ENCODE results near the gene ZNF22. TPM values are rescaled to one million over a fixed set of nuclear protein-coding genes. Genes with fewer than 3 reads are reported as not detected.

The ZNF22 gene
- total and polyA plus RNA-seq, 2 of the 8 experiments (the other 6 are each of a cell fraction or from before 2014, with no cell fraction given), result 18.2 to 45.2 TPM

- H3K23me2 ChIP-seq (ENCODE audit: low read depth, low read length), result no peaks in the 10 kb centered on the region
- no peak for FAIRE-seq
- H2BK5ac ChIP-seq (ENCODE audit: low read depth, low read length), result no peak overlapping the region; the same call in 1 of the 2 replicates
- H2BK120ac ChIP-seq (replicated peaks; ENCODE audit: low read depth, low read length), result no peak overlapping the region
- H3K56ac ChIP-seq (replicated peaks; ENCODE audit: insufficient read length, low read depth, low read length), result no peak overlapping the region
- WGBS, 2 experiments (ENCODE audit: extremely low coverage in 1 of 2, insufficient coverage in 1 of 2, insufficient read length in 1 of 2, insufficient replicate concordance in 2 of 2, low coverage in 1 of 2, low lambda C conversion rate in 2 of 2, missing lambda C conversion rate in 1 of 2), result 92% methylated on average over 10 of the region's 11 CpGs; no CpG with 5 or more reads in 1 of the 2 experiments
- H3K4ac ChIP-seq (replicated peaks; ENCODE audit: insufficient read length, low read depth, low read length), result no peak overlapping the region
- 0 out of 2 replicates have a peak overlapping the region, but pooled peaks have one; percentile 53 for H2BK12ac ChIP-seq (ENCODE audit: low read depth, low read length)
- H3K36me3 ChIP-seq (ENCODE audit: control insufficient read depth in 2 of 4, insufficient read depth in 4 of 4, low read length in 3 of 4), result peaks cover 0 to 3% (median 1%) of the 10 kb centered on the region in 4 experiments; a peak in 1 of 8 replicates
- H2BK15ac ChIP-seq (ENCODE audit: low read length), result no peak overlapping the region
- peaks cover 5 to 39% (median 22%) of the 10 kb centered on the region in 4 experiments; a peak in 6 of 7 replicates for H3K4me1 ChIP-seq (replicated peaks in 1 of 4; ENCODE audit: control insufficient read depth in 3 of 4, insufficient read depth in 4 of 4, low read length in 3 of 4)
- H3K4me3 ChIP-seq (ENCODE audit: extremely low read depth in 1 of 4, insufficient read depth in 2 of 4, low read depth in 3 of 4, low read length in 4 of 4), result no peak overlapping the region
- no peak for DNase-seq (ENCODE audit: low read depth in 1 of 2, low spot score in 2 of 2)
- no peak overlapping the region for H4K91ac ChIP-seq (replicated peaks; ENCODE audit: insufficient read length, low read length)
- H3K14ac ChIP-seq (ENCODE audit: insufficient read length), result no peak overlapping the region
- no peak overlapping the region for H3K4me2 ChIP-seq (ENCODE audit: insufficient read depth in 1 of 2, low read depth in 2 of 2, low read length in 2 of 2)
- no peaks in the 10 kb centered on the region for H4K20me1 ChIP-seq (replicated peaks in 1 of 2; ENCODE audit: control insufficient read depth in 1 of 2, insufficient read depth in 2 of 2, low read length in 2 of 2)
- H2AFZ ChIP-seq (ENCODE audit: low read length), result no peak overlapping the region
- POLR2A ChIA-PET (ENCODE audit: partially characterized antibody), result interaction anchor here (1.1 to 1.8 kb wide), 3 partner anchors 12 to 16 kb away, joined by 4 to 5 read pairs (median 4); partner anchors contain the start of gene DEPP1
- H3K9me3 ChIP-seq (ENCODE audit: insufficient read depth in 2 of 2, low read depth in 1 of 2, low read length in 1 of 2), result no peaks in the 10 kb centered on the region
- no peak overlapping the region for H4K5ac ChIP-seq (ENCODE audit: insufficient read length, low read depth, low read length)
- no peaks in the 10 kb centered on the region for H3K79me2 ChIP-seq (ENCODE audit: control insufficient read depth in 1 of 2, insufficient read depth in 2 of 2, low read length in 2 of 2)
- no peak overlapping the region for H4K8ac ChIP-seq (ENCODE audit: extremely low read depth, insufficient read depth, low read length)
- H3K27ac ChIP-seq (ENCODE audit: low read depth, low read length), result no peak overlapping the region
- peak overlapping the region; percentile 66; the same call in 1 of the 2 replicates for H2AK5ac ChIP-seq (ENCODE audit: low read depth, low read length)
- peak overlapping the region; percentile 22; the same call in 1 of the 2 replicates for H3K18ac ChIP-seq (ENCODE audit: extremely low read depth, low read length)
- H3K79me1 ChIP-seq (ENCODE audit: low read depth, low read length), result no peaks in the 10 kb centered on the region
- H2BK20ac ChIP-seq (ENCODE audit: low read length), result 0 out of 2 replicates have a peak overlapping the region, but pooled peaks have one; percentile 72
- peaks cover 0 to 3% (median 1%) of the 10 kb centered on the region in 4 experiments; a peak in 4 of 7 replicates for H3K27me3 ChIP-seq (replicated peaks in 1 of 4; ENCODE audit: control insufficient read depth in 3 of 4, extremely low read depth in 1 of 4, insufficient read depth in 3 of 4, low read length in 3 of 4)
- TF ChIP-seq SP4 (IDR thresholded peaks at IDR 0.05; ENCODE audit: low read length) (no peak), POLR2A (IDR thresholded peaks at IDR 0.05; ENCODE audit: control extremely low read depth in 1 of 2, low read depth in 2 of 2, low read length in 2 of 2) (no peak), YY1 (IDR thresholded peaks at IDR 0.05; ENCODE audit: low read depth, low read length) (no peak), GABPA (IDR thresholded peaks at IDR 0.05; ENCODE audit: borderline replicate concordance, insufficient read depth, low read length) (no peak), RNF2 (IDR thresholded peaks at IDR 0.05; ENCODE audit: borderline replicate concordance, low read depth, low read length, missing control alignments, poor library complexity, severe bottlenecking) (no peak), JUN (IDR thresholded peaks at IDR 0.05; ENCODE audit: low read depth, low read length) (no peak), ZNF274 (IDR thresholded peaks at IDR 0.05; ENCODE audit: borderline replicate concordance, extremely low read depth, low read length) (no peak), HDAC6 (IDR thresholded peaks at IDR 0.05; ENCODE audit: low read depth, low read length) (no peak)
- H3K9ac ChIP-seq (replicated peaks in 1 of 4; ENCODE audit: extremely low read depth in 1 of 4, low read depth in 3 of 4, low read length in 3 of 4), result no peak overlapping the region
- CTCF ChIA-PET (ENCODE audit: partially characterized antibody), result interaction anchor here (1.1 to 12.1 kb wide), 6 partner anchors 11 to 93 kb away, joined by 3 to 117 read pairs (median 4); partner anchors contain the start of gene DEPP1
- H3K23ac ChIP-seq (ENCODE audit: insufficient read length), result no peak overlapping the region
These were observed 8.5 kb upstream of the ZNF22 start for GRCh38 chr10:44992070-44992731.
